ENCODE data around the gene EPS15. TPM values are rescaled to one million over a fixed set of nuclear protein-coding genes. Genes with fewer than 3 reads are reported as not detected.

Gene EPS15
- total and polyA plus RNA-seq, 2 experiments from 2014 or later: 14.9 to 46.0 TPM

DNA sequence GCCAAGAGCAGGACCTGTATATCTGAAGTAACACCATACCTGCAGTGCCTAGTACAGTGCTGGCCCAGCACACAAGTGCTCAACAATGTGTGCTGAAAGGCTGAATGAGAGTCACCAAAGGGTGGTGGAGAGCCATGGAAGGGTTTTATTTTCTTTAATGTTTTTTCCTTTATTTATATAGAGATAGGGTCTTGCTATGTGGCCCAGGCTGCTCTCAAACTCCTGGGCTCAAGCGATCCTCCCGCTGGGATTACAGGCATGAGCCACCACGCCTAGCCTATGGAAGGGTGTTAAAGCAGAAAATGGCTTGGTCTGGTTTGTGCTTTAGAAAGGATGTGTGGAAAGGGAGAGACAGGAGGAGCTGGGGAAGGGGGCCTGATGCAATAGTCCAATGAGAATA is 175.4 kb downstream of the EPS15 start:
- no peaks in the 10 kb centered on the region for H4K20me1 ChIP-seq (ENCODE audit: insufficient read depth, poor library complexity, severe bottlenecking)
- no peaks in the 10 kb centered on the region for H3K9me2 ChIP-seq (replicated peaks; ENCODE audit: insufficient read depth)
- no peaks in the 10 kb centered on the region for H3K9me3 ChIP-seq (ENCODE audit: low read depth)
- WGBS (ENCODE audit: low lambda C conversion rate, missing lambda C conversion rate): 93% methylated on average over 3 of the region's 3 CpGs
- H3K27me3 ChIP-seq: peaks cover 13% of the 10 kb centered on the region
- no peak overlapping the region for H3K27ac ChIP-seq
- H3K4me1 ChIP-seq (ENCODE audit: insufficient read depth): no peaks in the 10 kb centered on the region
- H2AFZ ChIP-seq: no peak overlapping the region
- no peak for TF ChIP-seq EZH2phosphoT487 (IDR thresholded peaks at IDR 0.05; ENCODE audit: low read depth, severe bottlenecking, unreplicated experiment)
- TF ChIP-seq EZH2 (IDR thresholded peaks at IDR 0.05; ENCODE audit: borderline replicate concordance): no peak
- TF ChIP-seq CTCF (IDR thresholded peaks at IDR 0.05; ENCODE audit: poor library complexity): no peak
- H3K4me3 ChIP-seq: no peak overlapping the region
- no peaks in the 10 kb centered on the region for H3K79me2 ChIP-seq
- DNase-seq (ENCODE audit: low spot score): no peak
- no peak overlapping the region for H3K4me2 ChIP-seq
- no peaks in the 10 kb centered on the region for H3K36me3 ChIP-seq (replicated peaks; ENCODE audit: insufficient read depth, low read depth)

DNA sequence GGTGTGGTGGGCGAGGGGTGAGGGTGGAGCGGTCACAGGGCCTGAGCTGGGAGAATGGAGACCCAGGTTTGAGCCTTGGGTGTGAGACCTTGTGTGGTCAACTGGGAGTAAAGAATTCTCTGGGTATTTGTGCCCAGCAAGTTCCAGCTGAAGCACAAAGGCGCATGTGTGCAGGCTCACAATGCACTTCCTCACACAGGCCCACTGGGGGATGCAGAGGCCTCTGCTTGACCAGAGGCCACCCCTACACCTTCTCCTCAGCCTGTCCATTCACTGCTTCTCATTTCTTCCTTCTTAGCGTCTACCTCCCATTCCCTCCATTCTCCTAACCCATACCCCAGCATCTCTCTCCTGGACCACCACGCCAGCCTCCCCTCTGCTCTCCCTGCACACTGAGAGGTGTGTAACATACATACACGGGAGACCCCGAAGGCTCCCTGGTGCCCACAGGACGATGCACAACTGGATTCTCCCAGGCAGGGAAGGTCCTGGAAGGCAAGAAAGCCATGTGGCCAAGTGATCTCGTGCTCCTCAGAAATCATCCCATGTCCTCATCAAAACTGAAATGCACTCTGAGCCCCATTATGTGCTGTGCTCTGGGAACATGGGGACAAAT is 176.4 kb downstream of the EPS15 start:
- no peak for DNase-seq (ENCODE audit: low spot score)
- 93% methylated on average over 9 of the region's 9 CpGs for WGBS (ENCODE audit: low lambda C conversion rate, missing lambda C conversion rate)
- H3K79me2 ChIP-seq: no peaks in the 10 kb centered on the region
- H2AFZ ChIP-seq: no peak overlapping the region
- H3K4me3 ChIP-seq: no peak overlapping the region
- no peaks in the 10 kb centered on the region for H3K4me1 ChIP-seq (ENCODE audit: insufficient read depth)
- no peaks in the 10 kb centered on the region for H3K9me3 ChIP-seq (ENCODE audit: low read depth)
- H3K27me3 ChIP-seq: peaks cover 13% of the 10 kb centered on the region
- no peaks in the 10 kb centered on the region for H3K36me3 ChIP-seq (replicated peaks; ENCODE audit: insufficient read depth, low read depth)
- no peaks in the 10 kb centered on the region for H3K9me2 ChIP-seq (replicated peaks; ENCODE audit: insufficient read depth)
- TF ChIP-seq CTCF (IDR thresholded peaks at IDR 0.05; ENCODE audit: poor library complexity): no peak
- no peak for TF ChIP-seq EZH2phosphoT487 (IDR thresholded peaks at IDR 0.05; ENCODE audit: low read depth, severe bottlenecking, unreplicated experiment)
- TF ChIP-seq EZH2 (IDR thresholded peaks at IDR 0.05; ENCODE audit: borderline replicate concordance): no peak
- H3K27ac ChIP-seq: no peak overlapping the region
- H3K4me2 ChIP-seq: no peak overlapping the region
- H4K20me1 ChIP-seq (ENCODE audit: insufficient read depth, poor library complexity, severe bottlenecking): no peaks in the 10 kb centered on the region

GRCh38 chr1:51341876-51342496 is 177.1 kb downstream of the EPS15 start:
- Histone ChIP-seq H4K20me1 (ENCODE audit: insufficient read depth, poor library complexity, severe bottlenecking) (no peaks in the 10 kb centered on the region), H3K27ac (no peak overlapping the region), H3K9me2 (replicated peaks; ENCODE audit: insufficient read depth) (no peaks in the 10 kb centered on the region), H3K4me2 (no peak overlapping the region), H2AFZ (no peak overlapping the region), H3K27me3 (peaks cover 13% of the 10 kb centered on the region), H3K4me1 (ENCODE audit: insufficient read depth) (no peaks in the 10 kb centered on the region), H3K4me3 (no peak overlapping the region), H3K36me3 (replicated peaks; ENCODE audit: insufficient read depth, low read depth) (no peaks in the 10 kb centered on the region), H3K9me3 (ENCODE audit: low read depth) (no peaks in the 10 kb centered on the region), H3K79me2 (no peaks in the 10 kb centered on the region)
- no peak for TF ChIP-seq CTCF (IDR thresholded peaks at IDR 0.05; ENCODE audit: poor library complexity)
- TF ChIP-seq EZH2 (IDR thresholded peaks at IDR 0.05; ENCODE audit: borderline replicate concordance): no peak
- no peak for TF ChIP-seq EZH2phosphoT487 (IDR thresholded peaks at IDR 0.05; ENCODE audit: low read depth, severe bottlenecking, unreplicated experiment)
- DNase-seq (ENCODE audit: low spot score): no peak
- WGBS (ENCODE audit: low lambda C conversion rate, missing lambda C conversion rate): 96% methylated on average over 4 of the region's 4 CpGs

Data from hepatocyte (in vitro differentiated cells).